Uterus (tissue), 4 donors: ENCODE results near the gene SDE2. TPM values are rescaled to one million over a fixed set of nuclear protein-coding genes. Genes with fewer than 3 reads are reported as not detected.
"Not testable (repeated sequence)": the region's sequence is repeated elsewhere in the genome, so short reads cannot be mapped to it uniquely, and the experiment has no call there.

ENCODE experiments used
- DNase-seq, 2 donors: peaks; one replicate each; pipeline ENCODE4 v3.0.0-alpha.2; 2019 to 2020
- H3K27ac ChIP-seq, 2 donors: fragments of 200-600 bp; sonication (generic); 1 replicate in 1 of 2; 2 replicates in 1 of 2; pipeline ENCODE4 v1.5.1; 2016 to 2018
- H3K27me3 ChIP-seq, 2 donors: fragments of 200-600 bp; sonication (generic); one replicate each; pipeline ENCODE4 v1.5.1; 2018 to 2019; ENCODE audit warnings: control low read depth in 1 of 2
- H3K36me3 ChIP-seq, 2 donors: fragments of 200-600 bp; sonication (generic); one replicate each; pipeline ENCODE4 v1.5.1; 2019; ENCODE audit warnings: control low read depth in 1 of 2
- H3K4me1 ChIP-seq, 2 donors: fragments of 200-600 bp; sonication (generic); one replicate each; pipeline ENCODE4 v1.5.1; 2018 to 2019; ENCODE audit warnings: control low read depth in 1 of 2
- H3K4me3 ChIP-seq, 2 donors: fragments of 200-600 bp; sonication (generic); 1 replicate in 1 of 2; 2 replicates in 1 of 2; pipeline ENCODE4 v1.5.1; 2018 to 2019; ENCODE audit warnings: mild to moderate bottlenecking in 1 of 2
- H3K9me3 ChIP-seq, 2 donors: fragments of 200-600 bp; sonication (generic); one replicate each; pipeline ENCODE4 v1.5.1; 2019; ENCODE audit warnings: control low read depth in 1 of 2
- CTCF ChIP-seq, 4 experiments: fragments of 200-600 bp in 2 of 4; fragments of 450-650 bp in 2 of 4; sonication (generic) in 2 of 4; IDR thresholded peaks; one replicate each; pipeline ENCODE4 v1.5.1; 2016 to 2019; ENCODE audit warnings: antibody characterized with exemption in 4 of 4, mild to moderate bottlenecking in 2 of 4, moderate library complexity in 1 of 4
- POLR2A ChIP-seq, 2 donors: fragments of 450-650 bp; IDR thresholded peaks; one replicate each; pipeline ENCODE4 v1.6.1; 2016; ENCODE audit warnings: antibody characterized with exemption in 2 of 2, mild to moderate bottlenecking in 1 of 2, moderate library complexity in 1 of 2
- intact Hi-C: fragments of 100-400 bp; cut with DNase I; formaldehyde crosslinking; loops from one replicate; pipeline ENCODE4 v1.15.1; 2023; ENCODE audit warnings: low total_unique reads
- small RNA-seq: library from RNA; depleted of rRNA; stranded (forward); fragments of <200 nt; gene quantifications from one replicate; pipeline ENCODE3, GENCODE V24; 2016
- total RNA-seq, 4 donors: library from RNA; depleted of rRNA in 3 of 4; stranded (reverse); fragments of >200 nt in 3 of 4; gene quantifications; one replicate each; pipeline versions ENCODE4 v1.1.0 to v1.2.4, GENCODE V29; 2014 to 2023
- donor health status: DM: yes; HTN: yes; CAD: no.

Gene SDE2
- total RNA-seq, 4 donors from 2014 or later, result 12.3 to 41.7 (median 17.2) TPM

- intact Hi-C loops, result no loop called here
- no peak overlapping the region for H3K27ac ChIP-seq
Measured at GRCh38 chr1:225937048-225937968, 61.8 kb downstream of the SDE2 start.

GRCh38 chr1:225936523-225936922 lies 62.6 kb downstream of the SDE2 start:
- TF ChIP-seq POLR2A (IDR thresholded peaks at IDR 0.05) (no peak), CTCF (IDR thresholded peaks at IDR 0.05) (no peak)
- Histone ChIP-seq H3K4me1 (peaks cover 8 to 13% of the 10 kb centered on the region in 2 donors), H3K27me3 (no peaks in the 10 kb centered on the region), H3K4me3 (no peak overlapping the region), H3K36me3 (no peaks in the 10 kb centered on the region), H3K9me3 (no peaks in the 10 kb centered on the region), H3K27ac (no peak overlapping the region)
- no peak for DNase-seq
- intact Hi-C loops, result no loop called here

More at GRCh38 chr1:225937048-225937968, 61.8 kb downstream of the SDE2 start:
- Histone ChIP-seq H3K4me1 (peaks cover 8 to 14% of the 10 kb centered on the region in 2 donors), H3K27me3 (no peaks in the 10 kb centered on the region), H3K36me3 (no peaks in the 10 kb centered on the region), H3K9me3 (no peaks in the 10 kb centered on the region), H3K4me3 (no peak overlapping the region)
- DNase-seq, result no peak
- TF ChIP-seq CTCF (IDR thresholded peaks at IDR 0.05) (no peak), POLR2A (IDR thresholded peaks at IDR 0.05) (no peak)

- H3K4me1 ChIP-seq, result peaks cover 8 to 11% of the 10 kb centered on the region in 2 donors
- H3K4me3 ChIP-seq, H3K36me3 ChIP-seq, DNase-seq, H3K27ac ChIP-seq, H3K27me3 ChIP-seq, H3K9me3 ChIP-seq, intact Hi-C loops: not testable (repeated sequence)
Measured at GRCh38 chr1:225936086-225936485, 63.1 kb downstream of the SDE2 start.

- no peak overlapping the region for H3K27ac ChIP-seq
- TF ChIP-seq CTCF (IDR thresholded peaks at IDR 0.05) (no peak), POLR2A (IDR thresholded peaks at IDR 0.05) (no peak)
- no peaks in the 10 kb centered on the region for H3K27me3 ChIP-seq
- H3K4me3 ChIP-seq, result no peak overlapping the region
- no peak for DNase-seq
- H3K36me3 ChIP-seq, result no peaks in the 10 kb centered on the region
- intact Hi-C loops, result no loop called here
- no peaks in the 10 kb centered on the region for H3K4me1 ChIP-seq
- no peaks in the 10 kb centered on the region for H3K9me3 ChIP-seq
Measured at GRCh38 chr1:225934711-225935110, 64.4 kb downstream of the SDE2 start.

GRCh38 chr1:225933072-225933471 lies 66.1 kb downstream of the SDE2 start:
- H3K9me3 ChIP-seq, result no peaks in the 10 kb centered on the region

More at GRCh38 chr1:225933072-225933471, 66.1 kb downstream of the SDE2 start:
- H3K4me1 ChIP-seq, result no peaks in the 10 kb centered on the region
- no peak overlapping the region for H3K4me3 ChIP-seq
- DNase-seq, result no peak
- H3K36me3 ChIP-seq, result no peaks in the 10 kb centered on the region
- H3K27ac ChIP-seq, result no peak overlapping the region
- intact Hi-C loops, result no loop called here
- H3K27me3 ChIP-seq, result no peaks in the 10 kb centered on the region
- no peak for TF ChIP-seq CTCF (IDR thresholded peaks at IDR 0.05)
- TF ChIP-seq POLR2A (IDR thresholded peaks at IDR 0.05), result no peak

Small RNA genes within 50 kb of the gene (small RNA-seq; reads per million reads assigned to genes)
- not detected for gene AL117348.1
- gene NDUFA3P3, result not detected

Other genes with a start within 250 kb of the SDE2 start
- gene SRP9, start 221.5 kb downstream of the SDE2 start, total RNA-seq, result 100 to 1,000 TPM; 169 to 551 (median 202) TPM
- 100 to 1,000 TPM in 1 of 4 donors, 10 to 100 TPM in 3; 51.2 to 156 (median 55.3) TPM for gene EPHX1, start 189.2 kb downstream of the SDE2 start, total RNA-seq
- gene TMEM63A, start 117.0 kb downstream of the SDE2 start, total RNA-seq, result 100 to 1,000 TPM in 1 of 4 donors, 10 to 100 TPM in 3; 11.2 to 125 (median 63.8) TPM
- 1 to 10 TPM in 2 of 4 donors, not detected in 2; 1.1 to 3.5 TPM for gene LEFTY1, start 110.2 kb downstream of the SDE2 start, total RNA-seq
- gene PYCR2, start 75.1 kb downstream of the SDE2 start, total RNA-seq, result 10 to 100 TPM; 19.5 to 66.4 (median 38.8) TPM
- 10 to 100 TPM in 3 of 4 donors, 1 to 10 TPM in 1; 6.1 to 41.6 (median 29.5) TPM for gene LEFTY2, start 58.1 kb downstream of the SDE2 start, total RNA-seq
- 100 to 1,000 TPM; 261 to 572 (median 348) TPM for gene H3-3A, start 63.4 kb upstream of the SDE2 start, total RNA-seq
- 10 to 100 TPM; 33.5 to 95.8 (median 46.8) TPM for gene ACBD3, start 187.4 kb upstream of the SDE2 start, total RNA-seq
- not detected for gene MIXL1, start 224.3 kb upstream of the SDE2 start, total RNA-seq